Measurements from ENCODE around the gene SHROOM3.

DNA sequence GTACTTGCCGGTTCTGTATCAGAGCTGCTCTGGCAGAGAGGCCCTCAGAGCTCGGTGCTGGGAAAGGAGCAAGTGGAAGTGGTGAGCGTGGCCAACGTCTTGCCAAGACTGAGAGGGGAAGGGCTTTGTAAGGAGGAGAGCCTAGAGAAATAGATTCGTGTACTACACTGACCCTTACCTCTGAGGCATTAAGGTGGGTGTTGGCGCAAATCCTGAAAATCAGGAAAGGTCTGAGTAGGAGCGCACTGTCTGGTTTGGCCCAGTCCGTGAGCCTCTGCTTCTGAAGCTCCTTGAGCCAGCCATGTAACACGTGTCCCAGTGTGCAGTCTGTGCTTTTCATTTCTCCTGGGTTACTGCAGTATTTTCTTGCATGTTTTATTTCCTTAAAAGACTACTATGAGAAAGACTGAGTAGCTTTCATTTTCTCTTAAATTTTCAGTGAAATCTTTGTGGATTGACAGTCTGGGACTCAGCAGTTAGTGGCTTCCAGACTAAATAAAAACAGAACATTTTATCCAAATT lies 322.4 kb downstream of the SHROOM3 start:
- TF ChIP-seq, protein P1, sequence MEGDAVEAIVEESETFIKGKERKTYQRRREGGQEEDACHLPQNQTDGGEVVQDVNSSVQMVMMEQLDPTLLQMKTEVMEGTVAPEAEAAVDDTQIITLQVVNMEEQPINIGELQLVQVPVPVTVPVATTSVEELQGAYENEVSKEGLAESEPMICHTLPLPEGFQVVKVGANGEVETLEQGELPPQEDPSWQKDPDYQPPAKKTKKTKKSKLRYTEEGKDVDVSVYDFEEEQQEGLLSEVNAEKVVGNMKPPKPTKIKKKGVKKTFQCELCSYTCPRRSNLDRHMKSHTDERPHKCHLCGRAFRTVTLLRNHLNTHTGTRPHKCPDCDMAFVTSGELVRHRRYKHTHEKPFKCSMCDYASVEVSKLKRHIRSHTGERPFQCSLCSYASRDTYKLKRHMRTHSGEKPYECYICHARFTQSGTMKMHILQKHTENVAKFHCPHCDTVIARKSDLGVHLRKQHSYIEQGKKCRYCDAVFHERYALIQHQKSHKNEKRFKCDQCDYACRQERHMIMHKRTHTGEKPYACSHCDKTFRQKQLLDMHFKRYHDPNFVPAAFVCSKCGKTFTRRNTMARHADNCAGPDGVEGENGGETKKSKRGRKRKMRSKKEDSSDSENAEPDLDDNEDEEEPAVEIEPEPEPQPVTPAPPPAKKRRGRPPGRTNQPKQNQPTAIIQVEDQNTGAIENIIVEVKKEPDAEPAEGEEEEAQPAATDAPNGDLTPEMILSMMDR (IDR thresholded peaks at IDR 0.05 in 8 of 11, conservative IDR thresholded peaks at IDR 0.05 in 3 of 11), result no peak
- TF ChIP-seq POLR2A (IDR thresholded peaks at IDR 0.05), result no peak
